MM.1S (cell line): ENCODE measurements around the gene IL1F10.

Experiments used
- CTCF ChIP-seq: fragments of 300-600 bp; sonication (generic); IDR thresholded peaks from 2 replicates; pipeline ENCODE4 v1.5.1; 2016; ENCODE audit warnings: antibody characterized with exemption, low read length, mixed read lengths
- EZH2 ChIP-seq: fragments of 300-600 bp; sonication (generic); optimal IDR thresholded peaks from 2 replicates; pipeline ENCODE3; 2017; ENCODE audit warnings: low read depth, mild to moderate bottlenecking, antibody characterized with exemption, low read length, mixed read lengths

- TF ChIP-seq CTCF (no peak), EZH2 (no peak)
Observed at GRCh38 chr2:113093613-113093977, 25.8 kb downstream of the IL1F10 start.
